NB4 (cell line): ENCODE data around the gene CHST5.
"Not testable (repeated sequence)": the region's sequence is repeated elsewhere in the genome, so short reads cannot be mapped to it uniquely, and the experiment has no call there.

Experiments used
- DNase-seq: peaks from one replicate; pipeline ENCODE4 v3.0.0; 2010; ENCODE audit warnings: low read depth
- H3K4me3 ChIP-seq: one replicate; pipeline ENCODE4 v1.5.1; 2011; ENCODE audit warnings: mild to moderate bottlenecking, low read depth, low read length, moderate library complexity
- CTCF ChIP-seq: IDR thresholded peaks from one replicate; pipeline ENCODE4 v1.5.1; 2012; ENCODE audit warnings: low read depth, low read length
- MAX ChIP-seq: IDR thresholded peaks from 2 replicates; pipeline ENCODE4 v1.6.1; 2011; ENCODE audit warnings: low read depth, low read length
- MYC ChIP-seq: IDR thresholded peaks from 2 replicates; pipeline ENCODE4 v1.6.1; 2011; ENCODE audit warnings: low read depth, low read length
- POLR2A ChIP-seq: IDR thresholded peaks from 2 replicates; pipeline ENCODE4 v1.6.1; 2011; ENCODE audit warnings: mild to moderate bottlenecking; ENCODE audit not compliant: insufficient read length; ENCODE audit errors: extremely low read depth

CHST5 gene

DNA sequence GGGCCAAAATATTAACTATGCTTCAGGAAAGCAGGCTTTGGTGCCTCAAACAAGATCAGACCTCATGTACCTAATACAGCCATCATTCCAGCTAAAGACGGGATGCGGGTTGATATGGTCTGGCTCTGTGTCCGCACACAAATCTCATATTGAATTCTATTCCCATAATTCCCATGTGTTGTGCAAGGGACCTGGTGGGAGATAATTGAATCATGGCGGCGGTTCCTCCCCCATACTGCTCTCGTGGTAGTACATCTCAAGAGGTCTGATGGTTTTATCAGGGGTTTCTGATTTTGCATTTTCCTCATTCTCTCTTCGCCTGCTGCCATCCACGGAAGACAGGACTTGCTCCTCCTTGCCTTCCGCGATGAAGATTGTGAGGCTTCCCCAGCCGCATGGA lies 21.6 kb downstream of the CHST5 start:
- TF ChIP-seq CTCF (no peak), POLR2A (no peak), MYC (no peak), MAX (no peak)
- no peak for DNase-seq

DNA sequence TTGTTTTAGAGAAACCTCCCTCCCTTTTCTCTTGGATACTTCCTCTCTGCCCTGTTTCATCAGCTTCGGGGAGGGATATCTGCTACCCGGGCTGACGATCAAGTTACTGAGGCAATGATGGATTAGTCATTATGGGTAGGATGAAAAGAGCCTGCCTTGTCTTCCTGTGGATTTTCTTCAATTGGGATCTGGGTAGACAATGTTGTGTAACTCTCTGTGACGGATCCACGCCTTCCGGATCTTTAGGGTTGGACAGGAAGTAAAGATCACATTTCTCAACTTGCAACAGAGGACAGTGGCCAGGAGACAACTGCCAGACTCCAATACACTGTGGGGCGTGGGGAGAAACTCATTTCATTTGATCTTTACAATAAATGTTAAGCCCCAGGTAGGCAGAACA lies 29.3 kb downstream of the CHST5 start:
- TF ChIP-seq MYC (no peak), POLR2A (no peak), CTCF (no peak), MAX (no peak)
- DNase-seq: peak; percentile 85

More for the DNA sequence above, 21.6 kb downstream of the CHST5 start:
- H3K4me3 ChIP-seq: no peak overlapping the region

GRCh38 chr16:75506107-75506506 lies 29.8 kb downstream of the CHST5 start:
- TF ChIP-seq POLR2A: no peak
- TF ChIP-seq MAX: no peak
- TF ChIP-seq MYC: no peak
- TF ChIP-seq CTCF: no peak
- H3K4me3 ChIP-seq: no peak overlapping the region
- no peak for DNase-seq

More for the DNA sequence above, 29.3 kb downstream of the CHST5 start:
- no peak overlapping the region for H3K4me3 ChIP-seq

DNA sequence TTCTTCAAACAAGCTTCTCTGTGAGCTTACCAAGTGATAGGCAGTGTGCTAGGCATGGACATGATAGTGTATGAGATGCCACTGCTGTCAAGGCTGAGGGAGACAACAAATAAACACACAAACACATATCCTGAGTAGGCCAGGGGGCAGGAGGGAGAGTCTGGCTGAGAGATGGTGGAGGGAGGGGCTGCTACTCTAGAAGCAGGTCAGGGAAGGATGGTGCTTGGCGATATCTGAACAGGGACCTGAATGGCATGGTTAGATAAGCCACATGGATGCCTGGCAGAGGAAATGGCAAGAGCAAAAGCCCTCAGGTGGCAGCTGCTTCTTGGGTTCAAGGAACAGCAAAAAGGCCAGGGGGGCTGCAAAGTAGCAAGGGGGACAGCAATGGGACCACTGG lies 32.1 kb downstream of the CHST5 start:
- H3K4me3 ChIP-seq: no peak overlapping the region
- no peak for TF ChIP-seq CTCF
- no peak for TF ChIP-seq MYC
- TF ChIP-seq MAX: no peak
- TF ChIP-seq POLR2A: no peak
- no peak for DNase-seq

- no peak for DNase-seq
- no peak overlapping the region for H3K4me3 ChIP-seq
- TF ChIP-seq POLR2A (no peak), MYC (no peak), CTCF (no peak), MAX (no peak)
Observed at GRCh38 chr16:75502916-75503605, 32.8 kb downstream of the CHST5 start.

DNA sequence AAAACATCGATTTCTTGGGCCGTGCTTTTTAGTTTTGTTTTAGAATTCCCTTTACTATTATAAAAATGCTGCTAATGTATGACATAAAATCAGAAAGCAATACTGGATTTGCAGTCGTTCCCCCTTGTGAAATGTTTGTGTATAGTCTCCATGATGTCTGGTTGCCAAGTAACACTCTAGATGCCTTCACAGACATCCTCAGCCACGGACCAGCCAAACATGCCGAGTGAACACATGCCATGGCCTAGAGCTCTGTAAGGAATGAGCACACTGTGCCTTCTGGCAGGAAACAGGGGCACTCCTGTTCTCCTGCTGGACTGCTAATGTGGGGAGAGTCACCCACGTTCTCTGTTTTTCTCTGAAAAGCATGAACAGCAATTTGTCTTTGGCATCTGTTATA lies 34.1 kb downstream of the CHST5 start:
- not testable (repeated sequence) for DNase-seq, H3K4me3 ChIP-seq
